ENCODE data around the gene GRID1. TPM values are rescaled to one million over a fixed set of nuclear protein-coding genes. Genes with fewer than 3 reads are reported as not detected.
A peak's percentile ranks its signal among the peaks of the same experiment; 100 is the strongest.

Gene GRID1
- total RNA-seq, 3 donors from 2014 or later: 2.3 to 8.5 (median 5.9) TPM

- H3K4me3 ChIP-seq: no peak overlapping the region
- no peaks in the 10 kb centered on the region for H3K36me3 ChIP-seq
- TF ChIP-seq CTCF (IDR thresholded peaks at IDR 0.05) (no peak), POLR2A (IDR thresholded peaks at IDR 0.05) (no peak), POLR2AphosphoS5 (IDR thresholded peaks at IDR 0.05) (no peak)
- H3K27me3 ChIP-seq: peaks cover 0 to 44% of the 10 kb centered on the region in 2 donors
- peak in 1 of 2 donors; percentile 31 for DNase-seq (ENCODE audit: low spot score in 2 of 2)
- no peaks in the 10 kb centered on the region for H3K9me3 ChIP-seq
- H3K4me1 ChIP-seq: peaks cover 0 to 7% of the 10 kb centered on the region in 2 donors
- no peak overlapping the region for H3K27ac ChIP-seq
- intact Hi-C loops (cut with DNase I; ENCODE audit: low total_unique reads): no loop called here
These were observed 1.5 kb upstream of the GRID1 start for GRCh38 chr10:86368046-86368445.

- Histone ChIP-seq H3K4me3 (peak overlapping the region; percentile 55 to 77 (median 62)), H3K36me3 (no peaks in the 10 kb centered on the region), H3K27me3 (peaks cover 0 to 48% of the 10 kb centered on the region in 2 donors), H3K9me3 (no peaks in the 10 kb centered on the region), H3K27ac (peak overlapping the region in 1 of 2 donors; percentile 76), H3K4me1 (peaks cover 0 to 7% of the 10 kb centered on the region in 2 donors)
- peak in 1 of 2 donors; percentile 50 for DNase-seq (ENCODE audit: low spot score in 2 of 2)
- intact Hi-C loops (cut with DNase I; ENCODE audit: low total_unique reads): no loop called here
- no peak for TF ChIP-seq CTCF (IDR thresholded peaks at IDR 0.05)
- no peak for TF ChIP-seq POLR2AphosphoS5 (IDR thresholded peaks at IDR 0.05)
- TF ChIP-seq POLR2A (IDR thresholded peaks at IDR 0.05): no peak
These were observed 757 bp upstream of the GRID1 start for GRCh38 chr10:86367152-86367951.

- Histone ChIP-seq H3K36me3 (no peaks in the 10 kb centered on the region), H3K27ac (peak overlapping the region in 1 of 2 donors; percentile 76), H3K4me3 (peak overlapping the region; percentile 55 to 77 (median 62)), H3K9me3 (no peaks in the 10 kb centered on the region), H3K27me3 (peaks cover 0 to 48% of the 10 kb centered on the region in 2 donors), H3K4me1 (peaks cover 0 to 7% of the 10 kb centered on the region in 2 donors)
- TF ChIP-seq POLR2A (IDR thresholded peaks at IDR 0.05) (no peak), CTCF (IDR thresholded peaks at IDR 0.05) (no peak), POLR2AphosphoS5 (IDR thresholded peaks at IDR 0.05) (no peak)
- no peak for DNase-seq (ENCODE audit: low spot score in 2 of 2)
- intact Hi-C loops (cut with DNase I; ENCODE audit: low total_unique reads): no loop called here
These were observed 232 bp upstream of the GRID1 start for GRCh38 chr10:86366902-86367151.

- Histone ChIP-seq H3K36me3 (no peaks in the 10 kb centered on the region), H3K4me1 (peaks cover 0 to 7% of the 10 kb centered on the region in 2 donors), H3K27ac (peak overlapping the region in 1 of 2 donors; percentile 76), H3K9me3 (no peaks in the 10 kb centered on the region), H3K4me3 (peak overlapping the region; percentile 55 to 77 (median 62)), H3K27me3 (peaks cover 0 to 48% of the 10 kb centered on the region in 2 donors)
- intact Hi-C loops (cut with DNase I; ENCODE audit: low total_unique reads): no loop called here
- DNase-seq (ENCODE audit: low spot score in 2 of 2): peak in 1 of 2 donors; percentile 50
- TF ChIP-seq POLR2AphosphoS5 (IDR thresholded peaks at IDR 0.05): no peak
- TF ChIP-seq POLR2A (IDR thresholded peaks at IDR 0.05): no peak
- no peak for TF ChIP-seq CTCF (IDR thresholded peaks at IDR 0.05)
These were observed 1.1 kb downstream of the GRID1 start for GRCh38 chr10:86365346-86366032.

Measured in breast epithelium (tissue), 4 donors.